Stimulated activated CD8-positive, alpha-beta memory T cell treated with anti-CD3 and anti-CD28 coated beads, Interleukin-4, amount 100 ng/mL, for 4 hours (primary cell): ENCODE measurements around the gene ASIC1.

Experiments
- DNase-seq, 2 donors: peaks; one replicate each; pipeline ENCODE4 v3.0.0-alpha.2; 2020; ENCODE audit warnings: low read depth in 2 of 2, low spot score in 1 of 2

Gene ASIC1

GRCh38 chr12:50060120-50060468, 2.7 kb downstream of the ASIC1 start:
- DNase-seq, result no peak

GRCh38 chr12:50061171-50061570, 3.8 kb downstream of the ASIC1 start:
- DNase-seq, result no peak

- DNase-seq, result no peak
Observed at GRCh38 chr12:50061946-50062686, 4.7 kb downstream of the ASIC1 start.

GRCh38 chr12:50062728-50063460, 5.5 kb downstream of the ASIC1 start:
- no peak for DNase-seq

- DNase-seq, result no peak
Observed at GRCh38 chr12:50065726-50066310, 8.4 kb downstream of the ASIC1 start.

GRCh38 chr12:50066402-50066801, 9.0 kb downstream of the ASIC1 start:
- DNase-seq, result no peak

- no peak for DNase-seq
Observed at GRCh38 chr12:50069069-50069468, 11.7 kb downstream of the ASIC1 start.

- no peak for DNase-seq
Observed at GRCh38 chr12:50069539-50069938, 12.1 kb downstream of the ASIC1 start.

- peak; percentile 29 to 43 for DNase-seq
Observed at GRCh38 chr12:50070314-50071060, 13.1 kb downstream of the ASIC1 start.

- DNase-seq, result no peak
Observed at GRCh38 chr12:50072198-50072907, 15.0 kb downstream of the ASIC1 start.

GRCh38 chr12:50073206-50073605, 15.8 kb downstream of the ASIC1 start:
- DNase-seq, result no peak

- DNase-seq, result no peak
Observed at GRCh38 chr12:50073712-50074111, 16.3 kb downstream of the ASIC1 start.

- DNase-seq, result peak; percentile 58 to 62
Observed at GRCh38 chr12:50074936-50075807, 17.8 kb downstream of the ASIC1 start.

- no peak for DNase-seq
Observed at GRCh38 chr12:50075808-50076170, 18.4 kb downstream of the ASIC1 start.

GRCh38 chr12:50077099-50077498, 19.7 kb downstream of the ASIC1 start:
- DNase-seq, result no peak

GRCh38 chr12:50078281-50078680, 20.9 kb downstream of the ASIC1 start:
- DNase-seq, result no peak

- no peak for DNase-seq
Observed at GRCh38 chr12:50079771-50080170, 22.4 kb downstream of the ASIC1 start.

GRCh38 chr12:50081096-50081808, 23.9 kb downstream of the ASIC1 start:
- DNase-seq, result no peak

- DNase-seq, result no peak
Observed at GRCh38 chr12:50082644-50083043, 25.2 kb downstream of the ASIC1 start.
